ENCODE data around the gene CLMN. TPM values are rescaled to one million over a fixed set of nuclear protein-coding genes. Genes with fewer than 3 reads are reported as not detected.
"Not testable (repeated sequence)": the region's sequence is repeated elsewhere in the genome, so short reads cannot be mapped to it uniquely, and the experiment has no call there.

CLMN gene
- total and polyA plus RNA-seq, 2 donors (not counting 3 experiments of a cell fraction or from before 2014, with no cell fraction given), result 0.72 to 9.6 TPM

DNA sequence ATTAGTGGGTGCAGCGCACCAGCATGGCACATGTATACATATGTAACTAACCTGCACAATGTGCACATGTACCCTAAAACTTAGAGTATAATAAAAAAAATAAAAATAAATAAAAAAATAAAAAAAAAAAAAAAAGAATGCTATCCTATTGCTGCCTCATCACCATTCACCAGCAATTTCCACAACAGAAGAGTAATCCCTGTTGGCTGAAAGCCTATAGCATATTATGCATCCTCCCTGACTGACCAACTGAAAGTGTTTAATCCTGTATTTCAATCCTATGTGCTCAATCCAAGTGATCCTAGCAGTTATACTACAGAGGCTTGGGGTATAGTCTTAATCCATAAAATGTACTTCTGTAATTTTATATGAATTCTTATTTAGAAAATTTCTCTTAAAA lies 180.8 kb downstream of the CLMN start:
- intact Hi-C loops (cut with micrococcal nuclease) (no loop called here), dilution Hi-C loops (cut with MboI; ENCODE audit: extremely low pct_ligation_motif_present, low sequenced_read_pairs) (no loop called here)
- ChIA-PET POLR2A (no interaction called here), CTCF (no interaction called here)
- H3K27ac ChIP-seq (ENCODE audit: insufficient read depth, low read depth, low read length), result no peak overlapping the region
- no peaks in the 10 kb centered on the region for H3K9me1 ChIP-seq (replicated peaks; ENCODE audit: control insufficient read depth, extremely low read depth, insufficient read depth, low read length)
- no peaks in the 10 kb centered on the region for H3K4me1 ChIP-seq (ENCODE audit: control insufficient read depth, extremely low read depth, insufficient read depth, low read length)
- no peaks in the 10 kb centered on the region for H3K36me3 ChIP-seq (ENCODE audit: control insufficient read depth in 2 of 2, extremely low read depth in 1 of 2, insufficient read depth in 2 of 2, low read length in 2 of 2)
- peaks cover 5% of the 10 kb centered on the region for H4K20me1 ChIP-seq (replicated peaks; ENCODE audit: control insufficient read depth, extremely low read depth, insufficient read depth, low read length)
- H3K4me3 ChIP-seq (replicated peaks in 1 of 3; ENCODE audit: insufficient read depth in 1 of 3, low read depth in 1 of 3, low read length in 3 of 3), result no peak overlapping the region
- no peaks in the 10 kb centered on the region for H3K27me3 ChIP-seq (ENCODE audit: control insufficient read depth in 2 of 2, insufficient read depth in 2 of 2, low read length in 2 of 2)
- BruUV-seq (replicated peaks), result no TSS peak
- TF ChIP-seq, protein P1, sequence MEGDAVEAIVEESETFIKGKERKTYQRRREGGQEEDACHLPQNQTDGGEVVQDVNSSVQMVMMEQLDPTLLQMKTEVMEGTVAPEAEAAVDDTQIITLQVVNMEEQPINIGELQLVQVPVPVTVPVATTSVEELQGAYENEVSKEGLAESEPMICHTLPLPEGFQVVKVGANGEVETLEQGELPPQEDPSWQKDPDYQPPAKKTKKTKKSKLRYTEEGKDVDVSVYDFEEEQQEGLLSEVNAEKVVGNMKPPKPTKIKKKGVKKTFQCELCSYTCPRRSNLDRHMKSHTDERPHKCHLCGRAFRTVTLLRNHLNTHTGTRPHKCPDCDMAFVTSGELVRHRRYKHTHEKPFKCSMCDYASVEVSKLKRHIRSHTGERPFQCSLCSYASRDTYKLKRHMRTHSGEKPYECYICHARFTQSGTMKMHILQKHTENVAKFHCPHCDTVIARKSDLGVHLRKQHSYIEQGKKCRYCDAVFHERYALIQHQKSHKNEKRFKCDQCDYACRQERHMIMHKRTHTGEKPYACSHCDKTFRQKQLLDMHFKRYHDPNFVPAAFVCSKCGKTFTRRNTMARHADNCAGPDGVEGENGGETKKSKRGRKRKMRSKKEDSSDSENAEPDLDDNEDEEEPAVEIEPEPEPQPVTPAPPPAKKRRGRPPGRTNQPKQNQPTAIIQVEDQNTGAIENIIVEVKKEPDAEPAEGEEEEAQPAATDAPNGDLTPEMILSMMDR (IDR thresholded peaks at IDR 0.05; ENCODE audit: extremely low read depth in 1 of 2, insufficient read depth in 1 of 2, low read depth in 1 of 2, low read length in 2 of 2), result no peak
- TF ChIP-seq POLR2AphosphoS5 (IDR thresholded peaks at IDR 0.05; ENCODE audit: insufficient read depth, low read depth, low read length), result no peak
- TF ChIP-seq, protein P2, sequence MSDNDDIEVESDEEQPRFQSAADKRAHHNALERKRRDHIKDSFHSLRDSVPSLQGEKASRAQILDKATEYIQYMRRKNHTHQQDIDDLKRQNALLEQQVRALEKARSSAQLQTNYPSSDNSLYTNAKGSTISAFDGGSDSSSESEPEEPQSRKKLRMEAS (IDR thresholded peaks at IDR 0.05; ENCODE audit: insufficient read depth, insufficient read length), result no peak
- H3K9me3 ChIP-seq (replicated peaks; ENCODE audit: control insufficient read depth, insufficient read depth, low read length), result no peaks in the 10 kb centered on the region
- no peak overlapping the region for H3K4me2 ChIP-seq (ENCODE audit: insufficient read depth, low read length)
- no peak for DNase-seq (ENCODE audit: low read depth, low spot score)
- H3K79me2 ChIP-seq (ENCODE audit: control insufficient read depth, insufficient read depth, low read length), result peaks cover 85% of the 10 kb centered on the region
- no peak overlapping the region for H3K9ac ChIP-seq (replicated peaks; ENCODE audit: extremely low read depth, insufficient read depth, low read length)
- FAIRE-seq, result no peak
- no peak overlapping the region for H2AFZ ChIP-seq (ENCODE audit: low read depth, low read length)

DNA sequence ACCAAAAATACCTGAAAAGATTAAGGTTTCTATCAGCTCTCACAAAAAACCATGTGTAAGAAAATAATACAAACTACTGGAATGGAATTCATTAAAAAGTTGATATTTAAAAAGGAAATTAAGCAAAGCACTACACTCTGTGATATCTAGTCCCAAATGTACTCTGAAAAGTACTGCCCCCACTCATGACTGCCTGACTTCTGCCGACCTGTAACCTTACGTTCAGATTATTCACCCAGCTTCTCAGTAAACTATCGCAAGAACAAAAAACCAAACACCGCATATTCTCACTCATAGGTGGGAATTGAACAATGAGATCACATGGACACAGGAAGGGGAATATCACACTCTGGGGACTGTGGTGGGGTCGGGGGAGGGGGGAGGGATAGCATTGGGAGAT lies 181.3 kb downstream of the CLMN start:
- H3K4me3 ChIP-seq (replicated peaks in 1 of 3; ENCODE audit: insufficient read depth in 1 of 3, low read depth in 1 of 3, low read length in 3 of 3); BruUV-seq (replicated peaks); H3K27ac ChIP-seq (ENCODE audit: insufficient read depth, low read depth, low read length); POLR2A ChIA-PET; H2AFZ ChIP-seq (ENCODE audit: low read depth, low read length); H3K9me1 ChIP-seq (replicated peaks; ENCODE audit: control insufficient read depth, extremely low read depth, insufficient read depth, low read length); H3K27me3 ChIP-seq (ENCODE audit: control insufficient read depth in 2 of 2, insufficient read depth in 2 of 2, low read length in 2 of 2); H3K4me2 ChIP-seq (ENCODE audit: insufficient read depth, low read length); H4K20me1 ChIP-seq (replicated peaks; ENCODE audit: control insufficient read depth, extremely low read depth, insufficient read depth, low read length); H3K4me1 ChIP-seq (ENCODE audit: control insufficient read depth, extremely low read depth, insufficient read depth, low read length); DNase-seq (ENCODE audit: low read depth, low spot score); H3K36me3 ChIP-seq (ENCODE audit: control insufficient read depth in 2 of 2, extremely low read depth in 1 of 2, insufficient read depth in 2 of 2, low read length in 2 of 2); H3K9me3 ChIP-seq (replicated peaks; ENCODE audit: control insufficient read depth, insufficient read depth, low read length); intact Hi-C loops (cut with micrococcal nuclease); H3K9ac ChIP-seq (replicated peaks; ENCODE audit: extremely low read depth, insufficient read depth, low read length); dilution Hi-C loops (cut with MboI; ENCODE audit: extremely low pct_ligation_motif_present, low sequenced_read_pairs); FAIRE-seq: not testable (repeated sequence)
- CTCF ChIA-PET, result interaction anchor here (0.6 to 1.4 kb wide), 2 partner anchors 10 to 39 kb away, joined by 3 read pairs; no protein-coding TSS in a partner anchor
- peaks cover 82% of the 10 kb centered on the region for H3K79me2 ChIP-seq (ENCODE audit: control insufficient read depth, insufficient read depth, low read length)
